Measurements from ENCODE around the gene UBD.

The UBD gene

GRCh38 chr6:29559524-29560287, at the start of gene UBD:
Gene UBD (minus strand): TSS chr6:29559732. CDS start chr6:29559701, 31 bp downstream.
- no peak for DNase-seq

GRCh38 chr6:29608131-29608530, 48.6 kb upstream of the UBD start:
- no peak for DNase-seq

- DNase-seq, result no peak
Observed at GRCh38 chr6:29603930-29604329, 44.4 kb upstream of the UBD start.

- no peak for DNase-seq
Observed at GRCh38 chr6:29603456-29603855, 43.9 kb upstream of the UBD start.

GRCh38 chr6:29602564-29603361, 43.2 kb upstream of the UBD start:
- no peak for DNase-seq

GRCh38 chr6:29598172-29598747, 38.7 kb upstream of the UBD start:
- no peak for DNase-seq

- no peak for DNase-seq
Observed at GRCh38 chr6:29597184-29597583, 37.7 kb upstream of the UBD start.

GRCh38 chr6:29596381-29596900, 36.9 kb upstream of the UBD start:
- DNase-seq, result no peak

- DNase-seq, result no peak
Observed at GRCh38 chr6:29593199-29593855, 33.8 kb upstream of the UBD start.

GRCh38 chr6:29591677-29592076, 32.1 kb upstream of the UBD start:
- DNase-seq, result no peak

GRCh38 chr6:29590218-29590808, 30.8 kb upstream of the UBD start:
- DNase-seq, result no peak

- peak; percentile 4 for DNase-seq
Observed at GRCh38 chr6:29589423-29590048, 30.0 kb upstream of the UBD start.

GRCh38 chr6:29584821-29585220, 25.3 kb upstream of the UBD start, which contains the start of gene OR2H2:
Gene OR2H2 (plus strand): TSS chr6:29585121. CDS start chr6:29587945, 2,824 bp downstream.
- DNase-seq, result no peak

- DNase-seq, result no peak
Observed at GRCh38 chr6:29577544-29577943, 18.0 kb upstream of the UBD start.

GRCh38 chr6:29576056-29576455, 16.5 kb upstream of the UBD start:
- no peak for DNase-seq

- no peak for DNase-seq
Observed at GRCh38 chr6:29567991-29568390, 8.5 kb upstream of the UBD start.

- no peak for DNase-seq
Observed at GRCh38 chr6:29567541-29567940, 8.0 kb upstream of the UBD start.

- no peak for DNase-seq
Observed at GRCh38 chr6:29566856-29567255, 7.3 kb upstream of the UBD start.

GRCh38 chr6:29564875-29565274, 5.3 kb upstream of the UBD start:
- no peak for DNase-seq

- DNase-seq, result no peak
Observed at GRCh38 chr6:29563435-29563965, 4.0 kb upstream of the UBD start.

GRCh38 chr6:29561606-29562181, 2.2 kb upstream of the UBD start:
- no peak for DNase-seq

Measured in KG1 (cell line).